K562 (cell line): Measurements from ENCODE around the gene CAMK2G. TPM values are rescaled to one million over a fixed set of nuclear protein-coding genes. Genes with fewer than 3 reads are reported as not detected.

Source experiments
- ATF3 ChIP-seq, 2 experiments: fragments of 450-650 bp in 1 of 2; sonication (generic) in 1 of 2; formaldehyde crosslinking in 1 of 2; IDR thresholded peaks in 1 of 2; conservative IDR thresholded peaks in 1 of 2; 2 replicates each; pipeline versions ENCODE4 v1.6.1 to v1.8.1; 2016 to 2023; ENCODE audit warnings: mild to moderate bottlenecking in 2 of 2, moderate library complexity in 2 of 2, inconsistent platforms in 1 of 2, missing genetic modification reagents in 1 of 2
- BHLHE40 ChIP-seq: IDR thresholded peaks from 2 replicates; pipeline ENCODE4 v1.6.1; 2011; ENCODE audit warnings: low read length, improper control_type of control experiment
- CBFA2T3 ChIP-seq: fragments of 450-650 bp; IDR thresholded peaks from 2 replicates; pipeline ENCODE4 v1.6.1; 2017
- CXXC5 ChIP-seq: fragments of 250-450 bp; sonication (Bioruptor Pico); IDR thresholded peaks from 2 replicates; pipeline ENCODE4 v1.8.0; 2022; ENCODE audit warnings: inconsistent platforms, mild to moderate bottlenecking, moderate library complexity
- DPF2 ChIP-seq: fragments of 450-650 bp; IDR thresholded peaks from 2 replicates; pipeline ENCODE4 v1.6.1; 2016
- GATAD2A ChIP-seq: fragments of 450-650 bp; IDR thresholded peaks from 2 replicates; pipeline ENCODE4 v1.6.1; 2017
- HEY1 ChIP-seq: fragments of 250-450 bp; sonication (Bioruptor Pico); IDR thresholded peaks from 2 replicates; pipeline ENCODE4 v1.5.0; 2020; ENCODE audit warnings: mild to moderate bottlenecking, moderate library complexity, borderline replicate concordance
- HOXB6 ChIP-seq: fragments of 250-450 bp; sonication (Bioruptor Pico); IDR thresholded peaks from 2 replicates; pipeline ENCODE4 v1.5.1; 2022; ENCODE audit warnings: mild to moderate bottlenecking, borderline replicate concordance
- OTX1 ChIP-seq: fragments of 450-650 bp; formaldehyde crosslinking; IDR thresholded peaks from 2 replicates; pipeline ENCODE4 v1.4.0; 2022; ENCODE audit warnings: mild to moderate bottlenecking
- PML ChIP-seq: IDR thresholded peaks from 2 replicates; pipeline ENCODE4 v1.6.1; 2012; ENCODE audit warnings: low read length, inconsistent platforms
- RBFOX2 ChIP-seq: fragments of 200-400 bp; formaldehyde crosslinking; IDR thresholded peaks from 2 replicates; pipeline ENCODE4 v1.6.1; 2017; ENCODE audit warnings: low read depth, mild to moderate bottlenecking, low read length, moderate library complexity
- SIX5 ChIP-seq, 2 experiments: IDR thresholded peaks; 2 replicates each; pipeline ENCODE4 v1.6.1; 2011; ENCODE audit warnings: low read length in 2 of 2, borderline replicate concordance in 1 of 2, low read depth in 1 of 2, mild to moderate bottlenecking in 1 of 2, moderate library complexity in 1 of 2; ENCODE audit not compliant: insufficient read depth in 1 of 2
- STAT5A ChIP-seq: IDR thresholded peaks from 2 replicates; pipeline ENCODE4 v1.6.1; 2012; ENCODE audit warnings: low read length, inconsistent platforms, borderline replicate concordance
- polyA plus RNA-seq, 8 experiments: library from polyadenylated mRNA; depleted of rRNA in 4 of 8; stranded (reverse) in 5 of 8; unstranded in 3 of 8; fragments of >200 nt; fragmentation: Nextera tagmentation in 2 of 8; fragmentation: Illumina TruSeq in 1 of 8; extraction: Ambion mirVana in 2 of 8; extraction: Trizol in 1 of 8; gene quantifications; 2 replicates each; pipeline versions ENCODE4 v1.2.1 to v1.2.3, GENCODE V29; 2011 to 2014; ENCODE audit warnings: inconsistent platforms in 1 of 8, missing spikeins in 1 of 8
- total RNA-seq, 7 experiments: library from RNA; depleted of rRNA in 6 of 7; stranded (reverse); fragments of >200 nt in 6 of 7; fragmentation: Illumina TruSeq in 2 of 7; extraction: Trizol in 2 of 7; gene quantifications; 2 replicates each; pipeline versions ENCODE4 v1.2.1 to v1.2.3, GENCODE V29; 2011 to 2021; ENCODE audit warnings: low replicate concordance in 1 of 7
- TF ChIP-seq, protein P1 (sequence below): sonication (generic); formaldehyde crosslinking; IDR thresholded peaks from 2 replicates; pipeline ENCODE4 v1.8.1; 2023; ENCODE audit warnings: mild to moderate bottlenecking, missing genetic modification reagents, moderate library complexity

Gene CAMK2G
- total and polyA plus RNA-seq, 9 of the 15 experiments (the other 6 are each of a cell fraction or from before 2014, with no cell fraction given): 9.0 to 37.9 (median 32.6) TPM

GRCh38 chr10:73908853-73909539, 34.6 kb upstream of the CAMK2G start (continued):
- peak; percentile 94 for TF ChIP-seq ATF3 (IDR thresholded peaks at IDR 0.05)
- no peak for TF ChIP-seq ATF3 (CRISPR knock-in tag; conservative IDR thresholded peaks at IDR 0.05)
- peak; percentile 81 for TF ChIP-seq GATAD2A
- TF ChIP-seq, protein P1, sequence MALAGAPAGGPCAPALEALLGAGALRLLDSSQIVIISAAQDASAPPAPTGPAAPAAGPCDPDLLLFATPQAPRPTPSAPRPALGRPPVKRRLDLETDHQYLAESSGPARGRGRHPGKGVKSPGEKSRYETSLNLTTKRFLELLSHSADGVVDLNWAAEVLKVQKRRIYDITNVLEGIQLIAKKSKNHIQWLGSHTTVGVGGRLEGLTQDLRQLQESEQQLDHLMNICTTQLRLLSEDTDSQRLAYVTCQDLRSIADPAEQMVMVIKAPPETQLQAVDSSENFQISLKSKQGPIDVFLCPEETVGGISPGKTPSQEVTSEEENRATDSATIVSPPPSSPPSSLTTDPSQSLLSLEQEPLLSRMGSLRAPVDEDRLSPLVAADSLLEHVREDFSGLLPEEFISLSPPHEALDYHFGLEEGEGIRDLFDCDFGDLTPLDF (CRISPR knock-in tag): no peak
- peak; percentile 57 for TF ChIP-seq CXXC5 (CRISPR knock-in tag)
- TF ChIP-seq HEY1: no peak
- peak; percentile 95 for TF ChIP-seq DPF2
- no peak for TF ChIP-seq OTX1
- TF ChIP-seq STAT5A: no peak
- TF ChIP-seq PML: no peak
- no peak for TF ChIP-seq HOXB6 (CRISPR knock-in tag)
- TF ChIP-seq RBFOX2: peak; percentile 23; the same call in 1 of the 2 replicates
- TF ChIP-seq SIX5 (IDR thresholded peaks at IDR 0.05; ENCODE audit: borderline replicate concordance in 1 of 2, insufficient read depth in 1 of 2, low read depth in 1 of 2, low read length in 2 of 2): no peak
- peak; percentile 82 for TF ChIP-seq BHLHE40
- TF ChIP-seq CBFA2T3: peak; percentile 86
- TF ChIP-seq, all 486 proteins: peak for 98
